ENCODE results near the gene ISG20. TPM values are rescaled to one million over a fixed set of nuclear protein-coding genes. Genes with fewer than 3 reads are reported as not detected.

Gene ISG20
- total RNA-seq, 1 experiment from 2014 or later = 6.4 TPM

DNA sequence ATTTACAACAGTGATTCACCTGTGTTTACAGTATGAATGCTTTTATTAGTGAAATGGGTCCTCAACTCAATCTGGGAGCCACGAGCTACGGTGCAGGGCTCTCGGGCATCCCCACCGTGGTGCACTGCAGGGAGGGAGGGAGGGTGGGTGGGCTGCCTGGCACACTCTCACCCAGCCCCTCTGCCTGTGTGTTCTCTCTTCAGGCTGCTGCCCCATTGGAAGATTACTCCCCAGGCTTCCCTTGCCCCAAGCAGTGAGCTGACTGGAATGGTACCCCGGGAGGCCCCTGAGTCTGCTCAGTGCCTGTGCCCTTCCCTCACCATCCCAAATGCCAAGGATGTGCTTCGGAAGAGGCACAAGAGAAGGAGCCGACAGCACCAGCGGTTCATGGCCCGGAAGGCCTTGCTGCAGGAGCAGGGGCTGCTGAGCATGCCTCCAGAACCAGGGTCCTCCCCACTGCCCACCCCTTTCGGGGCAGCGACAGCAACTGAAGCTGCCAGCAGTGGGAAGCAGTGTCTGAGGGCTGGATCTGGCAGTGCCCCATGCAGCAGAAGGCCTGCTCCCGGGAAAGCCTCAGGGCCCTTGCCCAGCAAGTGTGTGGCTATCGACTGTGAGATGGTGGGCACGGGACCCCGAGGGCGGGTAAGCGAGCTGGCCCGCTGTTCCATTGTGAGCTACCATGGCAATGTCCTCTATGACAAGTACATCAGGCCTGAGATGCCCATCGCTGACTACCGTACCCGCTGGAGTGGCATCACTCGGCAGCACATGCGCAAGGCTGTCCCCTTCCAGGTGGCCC lies 12.7 kb upstream of the ISG20 start:
- ChIA-PET POLR2A (interaction anchor here (2.2 kb wide), 1 partner anchor 12 kb away, joined by 10 read pairs; the partner anchor contains the start of gene ISG20), CTCF (interaction anchor here (0.6 kb wide), 1 partner anchor 75 kb away, joined by 3 read pairs; no protein-coding TSS in a partner anchor)
- H3K4me1 Mint-ChIP-seq (ENCODE audit: low read depth, unreplicated experiment) = peaks cover 24% of the 10 kb centered on the region
- H3K4me3 Mint-ChIP-seq (ENCODE audit: unreplicated experiment) = no peak overlapping the region
- H3K27me3 Mint-ChIP-seq (ENCODE audit: insufficient read depth, unreplicated experiment) = no peaks in the 10 kb centered on the region
- no peak for DNase-seq
- Histone ChIP-seq H3K9me3 (no peaks in the 10 kb centered on the region), H3K36me3 (ENCODE audit: control insufficient read depth, insufficient read depth, low read length) (no peaks in the 10 kb centered on the region; the same call in 1 of the 2 replicates), H3K4me1 (peaks cover 7% of the 10 kb centered on the region; the same call in 1 of the 2 replicates), H3K4me3 (ENCODE audit: low read depth, low read length) (no peak overlapping the region), H3K27me3 (replicated peaks; ENCODE audit: control insufficient read depth, insufficient read depth, low read length) (no peaks in the 10 kb centered on the region)
- TF ChIP-seq, protein P1, sequence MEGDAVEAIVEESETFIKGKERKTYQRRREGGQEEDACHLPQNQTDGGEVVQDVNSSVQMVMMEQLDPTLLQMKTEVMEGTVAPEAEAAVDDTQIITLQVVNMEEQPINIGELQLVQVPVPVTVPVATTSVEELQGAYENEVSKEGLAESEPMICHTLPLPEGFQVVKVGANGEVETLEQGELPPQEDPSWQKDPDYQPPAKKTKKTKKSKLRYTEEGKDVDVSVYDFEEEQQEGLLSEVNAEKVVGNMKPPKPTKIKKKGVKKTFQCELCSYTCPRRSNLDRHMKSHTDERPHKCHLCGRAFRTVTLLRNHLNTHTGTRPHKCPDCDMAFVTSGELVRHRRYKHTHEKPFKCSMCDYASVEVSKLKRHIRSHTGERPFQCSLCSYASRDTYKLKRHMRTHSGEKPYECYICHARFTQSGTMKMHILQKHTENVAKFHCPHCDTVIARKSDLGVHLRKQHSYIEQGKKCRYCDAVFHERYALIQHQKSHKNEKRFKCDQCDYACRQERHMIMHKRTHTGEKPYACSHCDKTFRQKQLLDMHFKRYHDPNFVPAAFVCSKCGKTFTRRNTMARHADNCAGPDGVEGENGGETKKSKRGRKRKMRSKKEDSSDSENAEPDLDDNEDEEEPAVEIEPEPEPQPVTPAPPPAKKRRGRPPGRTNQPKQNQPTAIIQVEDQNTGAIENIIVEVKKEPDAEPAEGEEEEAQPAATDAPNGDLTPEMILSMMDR (IDR thresholded peaks at IDR 0.05; ENCODE audit: insufficient read depth in 1 of 2, low read depth in 1 of 2, low read length in 1 of 2, severe bottlenecking in 1 of 2, unreplicated experiment in 1 of 2) = no peak
- intact Hi-C loops (cut with micrococcal nuclease; ENCODE audit: unreplicated experiment) = no loop called here
- no peak overlapping the region for H3K27ac Mint-ChIP-seq (ENCODE audit: unreplicated experiment)
- BruUV-seq (replicated peaks) = no TSS peak
- no peaks in the 10 kb centered on the region for H3K9me3 Mint-ChIP-seq (ENCODE audit: unreplicated experiment)
- H3K36me3 Mint-ChIP-seq (ENCODE audit: insufficient read depth, unreplicated experiment) = peaks cover 70% of the 10 kb centered on the region

DNA sequence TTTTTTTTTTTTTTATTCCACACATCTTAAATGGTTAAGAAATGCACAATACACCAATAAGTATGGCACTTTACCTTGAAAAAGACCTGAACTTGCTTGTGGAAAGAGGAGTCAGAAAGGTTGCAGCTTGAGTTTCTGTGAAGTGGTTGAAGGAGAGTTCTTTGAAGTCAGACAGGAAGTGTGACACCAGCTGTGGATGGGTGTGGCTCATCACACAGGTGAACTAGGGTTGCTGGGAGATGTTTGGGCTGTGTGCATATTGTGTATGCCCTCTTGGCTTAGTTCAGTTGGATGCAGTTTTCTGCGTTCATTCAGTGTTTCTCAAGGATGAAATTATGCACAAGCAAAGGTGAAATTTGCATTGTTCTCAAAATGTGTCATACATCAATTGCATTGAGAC lies 11.4 kb upstream of the ISG20 start:
- peaks cover 73% of the 10 kb centered on the region for H3K36me3 Mint-ChIP-seq (ENCODE audit: insufficient read depth, unreplicated experiment)
- no peaks in the 10 kb centered on the region for H3K27me3 Mint-ChIP-seq (ENCODE audit: insufficient read depth, unreplicated experiment)
- BruUV-seq (replicated peaks) = no TSS peak
- Histone ChIP-seq H3K4me1 (peaks cover 7% of the 10 kb centered on the region; the same call in 1 of the 2 replicates), H3K9me3 (no peaks in the 10 kb centered on the region), H3K36me3 (ENCODE audit: control insufficient read depth, insufficient read depth, low read length) (no peaks in the 10 kb centered on the region; the same call in 1 of the 2 replicates), H3K27me3 (replicated peaks; ENCODE audit: control insufficient read depth, insufficient read depth, low read length) (no peaks in the 10 kb centered on the region), H3K4me3 (ENCODE audit: low read depth, low read length) (no peak overlapping the region)
- H3K4me3 Mint-ChIP-seq (ENCODE audit: unreplicated experiment) = no peak overlapping the region
- no peaks in the 10 kb centered on the region for H3K9me3 Mint-ChIP-seq (ENCODE audit: unreplicated experiment)
- TF ChIP-seq, protein P1 (IDR thresholded peaks at IDR 0.05; ENCODE audit: insufficient read depth in 1 of 2, low read depth in 1 of 2, low read length in 1 of 2, severe bottlenecking in 1 of 2, unreplicated experiment in 1 of 2) = no peak
- intact Hi-C loops (cut with micrococcal nuclease; ENCODE audit: unreplicated experiment) = no loop called here
- POLR2A ChIA-PET = no interaction called here
- CTCF ChIA-PET = no interaction called here
- peaks cover 18% of the 10 kb centered on the region for H3K4me1 Mint-ChIP-seq (ENCODE audit: low read depth, unreplicated experiment)
- DNase-seq = no peak
- H3K27ac Mint-ChIP-seq (ENCODE audit: unreplicated experiment) = no peak overlapping the region

DNA sequence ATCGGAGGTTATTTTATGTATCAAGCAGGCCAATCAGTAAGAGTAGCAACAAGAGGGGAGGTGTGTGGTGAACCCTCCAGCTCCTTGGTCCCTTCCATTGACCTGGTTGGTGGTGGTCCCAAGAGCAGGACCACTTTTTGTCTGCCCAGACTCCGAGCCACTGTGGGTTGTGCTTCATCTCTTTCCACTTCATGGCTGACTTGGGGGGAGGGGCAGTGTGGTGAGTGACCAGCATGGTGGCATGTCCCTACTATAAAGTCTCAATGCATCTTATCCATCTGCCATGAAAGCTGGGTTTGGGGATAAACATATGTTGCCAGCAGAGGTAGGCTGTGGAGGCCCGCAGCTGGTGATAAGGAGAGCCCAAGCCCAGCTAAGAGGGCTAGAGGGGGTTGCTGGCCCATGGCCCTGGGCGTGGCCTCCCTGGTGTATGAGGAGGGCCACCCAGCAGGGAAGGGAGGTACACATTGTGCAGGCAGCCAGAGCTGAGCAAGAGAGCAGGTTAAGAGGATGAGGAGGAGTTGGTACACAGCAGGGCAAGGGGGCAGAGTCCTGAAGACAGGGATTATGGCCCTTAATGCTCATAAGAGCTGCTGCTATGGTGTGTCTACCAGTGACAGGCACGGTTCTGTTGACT lies 10.7 kb upstream of the ISG20 start:
- Histone ChIP-seq H3K4me3 (ENCODE audit: low read depth, low read length) (no peak overlapping the region), H3K27me3 (replicated peaks; ENCODE audit: control insufficient read depth, insufficient read depth, low read length) (no peaks in the 10 kb centered on the region), H3K4me1 (peaks cover 1% of the 10 kb centered on the region; the same call in 1 of the 2 replicates), H3K9me3 (no peaks in the 10 kb centered on the region), H3K36me3 (ENCODE audit: control insufficient read depth, insufficient read depth, low read length) (no peaks in the 10 kb centered on the region; the same call in 1 of the 2 replicates)
- H3K4me3 Mint-ChIP-seq (ENCODE audit: unreplicated experiment) = no peak overlapping the region
- TF ChIP-seq, protein P1 (IDR thresholded peaks at IDR 0.05; ENCODE audit: insufficient read depth in 1 of 2, low read depth in 1 of 2, low read length in 1 of 2, severe bottlenecking in 1 of 2, unreplicated experiment in 1 of 2) = no peak
- no peak overlapping the region for H3K27ac Mint-ChIP-seq (ENCODE audit: unreplicated experiment)
- intact Hi-C loops (cut with micrococcal nuclease; ENCODE audit: unreplicated experiment) = no loop called here
- BruUV-seq (replicated peaks) = no TSS peak
- POLR2A ChIA-PET = no interaction called here
- no peak for DNase-seq
- peaks cover 66% of the 10 kb centered on the region for H3K36me3 Mint-ChIP-seq (ENCODE audit: insufficient read depth, unreplicated experiment)
- CTCF ChIA-PET = no interaction called here
- H3K4me1 Mint-ChIP-seq (ENCODE audit: low read depth, unreplicated experiment) = peaks cover 12% of the 10 kb centered on the region
- H3K27me3 Mint-ChIP-seq (ENCODE audit: insufficient read depth, unreplicated experiment) = no peaks in the 10 kb centered on the region
- H3K9me3 Mint-ChIP-seq (ENCODE audit: unreplicated experiment) = no peaks in the 10 kb centered on the region
